ENCODE measurements around the gene ATP8A2.

Gene ATP8A2

GRCh38 chr13:25657157-25657556 lies 285.4 kb downstream of the ATP8A2 start:
- no peak overlapping the region for H3K4me2 ChIP-seq (ENCODE audit: low read length, poor library complexity, severe bottlenecking)
- no peak overlapping the region for H3K4ac ChIP-seq (ENCODE audit: low read depth in 1 of 2, low read length in 2 of 2)
- no peak overlapping the region for H4K8ac ChIP-seq (ENCODE audit: low read length)
- H3K36me3 ChIP-seq (ENCODE audit: control insufficient read depth in 1 of 2, insufficient read depth in 2 of 2, low read depth in 1 of 2, low read length in 2 of 2), result no peaks in the 10 kb centered on the region
- H3K23ac ChIP-seq (ENCODE audit: low read length in 2 of 2), result no peak overlapping the region
- no peaks in the 10 kb centered on the region for H3K27me3 ChIP-seq (ENCODE audit: control insufficient read depth in 1 of 2, insufficient read depth in 1 of 2, low read length in 2 of 2)
- H3K4me1 ChIP-seq (ENCODE audit: control insufficient read depth, insufficient read depth, low read depth, low read length), result no peaks in the 10 kb centered on the region
- H2BK12ac ChIP-seq (ENCODE audit: low read length in 2 of 2), result no peak overlapping the region
- no peaks in the 10 kb centered on the region for H3K9me3 ChIP-seq (ENCODE audit: control insufficient read depth, low read length)
- H3K9ac ChIP-seq (ENCODE audit: low read length), result no peak overlapping the region
- H2AFZ ChIP-seq (ENCODE audit: low read depth, low read length), result no peak overlapping the region
- H4K91ac ChIP-seq (ENCODE audit: low read length), result no peak overlapping the region
- H2BK15ac ChIP-seq (ENCODE audit: low read depth, poor library complexity, severe bottlenecking), result no peak overlapping the region
- no peak overlapping the region for H3K4me3 ChIP-seq (ENCODE audit: insufficient read depth in 1 of 2, low read depth in 1 of 2, low read length in 2 of 2)
- no peak overlapping the region for H2AK5ac ChIP-seq (ENCODE audit: low read length, severe bottlenecking)
- no peak for DNase-seq
- H3K18ac ChIP-seq (ENCODE audit: low read depth in 1 of 2, low read length in 2 of 2), result no peak overlapping the region
- no peak overlapping the region for H3K27ac ChIP-seq (ENCODE audit: low read length, poor library complexity, severe bottlenecking)
- no peak overlapping the region for H2BK120ac ChIP-seq (ENCODE audit: low read depth, low read length)
- WGBS, result 76% methylated on average over 3 of the region's 3 CpGs
- no peak overlapping the region for H2BK5ac ChIP-seq (ENCODE audit: low read depth, low read length, poor library complexity, severe bottlenecking)
- H3K14ac ChIP-seq (ENCODE audit: low read length in 2 of 2), result no peak overlapping the region
- no peaks in the 10 kb centered on the region for H3K79me1 ChIP-seq (replicated peaks; ENCODE audit: low read length, poor library complexity, severe bottlenecking)

DNA sequence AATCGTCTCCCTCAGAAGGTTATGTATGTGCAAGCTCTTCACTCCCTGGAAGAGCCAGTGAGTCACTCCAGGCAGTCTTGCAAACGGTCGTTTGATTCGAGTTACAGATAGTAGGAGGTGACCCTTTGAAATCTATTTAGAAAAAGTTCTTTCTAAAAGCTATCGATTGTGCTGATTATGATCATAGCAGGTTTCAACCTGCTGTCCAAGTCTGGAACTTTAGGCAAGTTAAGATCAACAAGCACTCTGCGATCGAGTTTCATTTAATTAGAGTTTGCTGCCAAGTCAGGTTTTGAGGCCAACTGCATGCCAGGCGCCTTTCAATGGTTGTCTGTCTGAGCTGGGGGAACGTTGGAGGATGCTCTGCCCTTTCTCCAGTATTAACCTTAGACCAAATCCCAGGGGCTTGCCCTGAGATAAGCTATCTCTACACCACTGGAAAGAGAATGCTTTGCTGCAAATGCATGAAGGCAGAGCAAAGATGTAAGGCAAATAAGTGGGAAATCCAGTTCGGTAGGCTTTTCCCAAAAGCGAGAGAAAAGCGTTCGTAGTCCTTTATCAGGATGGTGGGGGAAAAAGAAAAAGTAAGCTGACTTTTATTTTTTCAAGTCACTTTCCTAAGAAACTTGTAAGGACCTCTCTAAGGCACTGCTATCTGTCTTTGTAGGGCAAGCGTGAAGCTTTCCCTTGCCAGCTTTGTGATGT lies 287.5 kb downstream of the ATP8A2 start:
- no peak overlapping the region for H2AK5ac ChIP-seq (ENCODE audit: low read length, severe bottlenecking)
- no peaks in the 10 kb centered on the region for H3K4me1 ChIP-seq (ENCODE audit: control insufficient read depth, insufficient read depth, low read depth, low read length)
- H3K14ac ChIP-seq (ENCODE audit: low read length in 2 of 2), result no peak overlapping the region
- H2BK5ac ChIP-seq (ENCODE audit: low read depth, low read length, poor library complexity, severe bottlenecking), result no peak overlapping the region
- 76% methylated on average over 13 of the region's 14 CpGs for WGBS
- no peak overlapping the region for H3K4ac ChIP-seq (ENCODE audit: low read depth in 1 of 2, low read length in 2 of 2)
- H3K79me1 ChIP-seq (replicated peaks; ENCODE audit: low read length, poor library complexity, severe bottlenecking), result no peaks in the 10 kb centered on the region
- no peaks in the 10 kb centered on the region for H3K36me3 ChIP-seq (ENCODE audit: control insufficient read depth in 1 of 2, insufficient read depth in 2 of 2, low read depth in 1 of 2, low read length in 2 of 2)
- H3K18ac ChIP-seq (ENCODE audit: low read depth in 1 of 2, low read length in 2 of 2), result no peak overlapping the region
- no peak overlapping the region for H2BK15ac ChIP-seq (ENCODE audit: low read depth, poor library complexity, severe bottlenecking)
- H4K8ac ChIP-seq (ENCODE audit: low read length), result no peak overlapping the region
- no peak overlapping the region for H2BK12ac ChIP-seq (ENCODE audit: low read length in 2 of 2)
- no peak overlapping the region for H3K23ac ChIP-seq (ENCODE audit: low read length in 2 of 2)
- no peaks in the 10 kb centered on the region for H3K27me3 ChIP-seq (ENCODE audit: control insufficient read depth in 1 of 2, insufficient read depth in 1 of 2, low read length in 2 of 2)
- no peak overlapping the region for H3K9ac ChIP-seq (ENCODE audit: low read length)
- H2BK120ac ChIP-seq (ENCODE audit: low read depth, low read length), result no peak overlapping the region
- no peaks in the 10 kb centered on the region for H3K9me3 ChIP-seq (ENCODE audit: control insufficient read depth, low read length)
- H2AFZ ChIP-seq (ENCODE audit: low read depth, low read length), result no peak overlapping the region
- H3K27ac ChIP-seq (ENCODE audit: low read length, poor library complexity, severe bottlenecking), result no peak overlapping the region
- DNase-seq, result no peak
- no peak overlapping the region for H4K91ac ChIP-seq (ENCODE audit: low read length)
- no peak overlapping the region for H3K4me3 ChIP-seq (ENCODE audit: insufficient read depth in 1 of 2, low read depth in 1 of 2, low read length in 2 of 2)
- H3K4me2 ChIP-seq (ENCODE audit: low read length, poor library complexity, severe bottlenecking), result no peak overlapping the region

- Histone ChIP-seq H3K27me3 (ENCODE audit: control insufficient read depth in 1 of 2, insufficient read depth in 1 of 2, low read length in 2 of 2) (no peaks in the 10 kb centered on the region), H4K91ac (ENCODE audit: low read length) (no peak overlapping the region), H3K9me3 (ENCODE audit: control insufficient read depth, low read length) (no peaks in the 10 kb centered on the region), H2BK120ac (ENCODE audit: low read depth, low read length) (no peak overlapping the region), H3K23ac (ENCODE audit: low read length in 2 of 2) (no peak overlapping the region), H2AK5ac (ENCODE audit: low read length, severe bottlenecking) (no peak overlapping the region), H3K36me3 (ENCODE audit: control insufficient read depth in 1 of 2, insufficient read depth in 2 of 2, low read depth in 1 of 2, low read length in 2 of 2) (no peaks in the 10 kb centered on the region), H4K8ac (ENCODE audit: low read length) (no peak overlapping the region), H2BK12ac (ENCODE audit: low read length in 2 of 2) (no peak overlapping the region), H3K4ac (ENCODE audit: low read depth in 1 of 2, low read length in 2 of 2) (no peak overlapping the region), H2BK15ac (ENCODE audit: low read depth, poor library complexity, severe bottlenecking) (no peak overlapping the region), H3K79me1 (replicated peaks; ENCODE audit: low read length, poor library complexity, severe bottlenecking) (no peaks in the 10 kb centered on the region), H3K27ac (ENCODE audit: low read length, poor library complexity, severe bottlenecking) (no peak overlapping the region), H3K14ac (ENCODE audit: low read length in 2 of 2) (no peak overlapping the region), H3K4me2 (ENCODE audit: low read length, poor library complexity, severe bottlenecking) (no peak overlapping the region), H3K4me3 (ENCODE audit: insufficient read depth in 1 of 2, low read depth in 1 of 2, low read length in 2 of 2) (no peak overlapping the region), H3K4me1 (ENCODE audit: control insufficient read depth, insufficient read depth, low read depth, low read length) (no peaks in the 10 kb centered on the region), H3K18ac (ENCODE audit: low read depth in 1 of 2, low read length in 2 of 2) (no peak overlapping the region), H3K9ac (ENCODE audit: low read length) (no peak overlapping the region), H2BK5ac (ENCODE audit: low read depth, low read length, poor library complexity, severe bottlenecking) (no peak overlapping the region), H2AFZ (ENCODE audit: low read depth, low read length) (no peak overlapping the region)
- 91% methylated on average over 2 of the region's 5 CpGs for WGBS
- DNase-seq, result no peak
Measured at GRCh38 chr13:25660996-25661395, 289.2 kb downstream of the ATP8A2 start.

- Histone ChIP-seq H2BK5ac (ENCODE audit: low read depth, low read length, poor library complexity, severe bottlenecking) (no peak overlapping the region), H3K9me3 (ENCODE audit: control insufficient read depth, low read length) (peaks cover 6% of the 10 kb centered on the region), H2BK15ac (ENCODE audit: low read depth, poor library complexity, severe bottlenecking) (no peak overlapping the region), H3K14ac (ENCODE audit: low read length in 2 of 2) (no peak overlapping the region), H3K79me1 (replicated peaks; ENCODE audit: low read length, poor library complexity, severe bottlenecking) (no peaks in the 10 kb centered on the region), H3K27me3 (ENCODE audit: control insufficient read depth in 1 of 2, insufficient read depth in 1 of 2, low read length in 2 of 2) (no peaks in the 10 kb centered on the region), H4K91ac (ENCODE audit: low read length) (no peak overlapping the region), H3K4ac (ENCODE audit: low read depth in 1 of 2, low read length in 2 of 2) (no peak overlapping the region), H3K9ac (ENCODE audit: low read length) (no peak overlapping the region), H2AFZ (ENCODE audit: low read depth, low read length) (no peak overlapping the region), H3K4me1 (ENCODE audit: control insufficient read depth, insufficient read depth, low read depth, low read length) (no peaks in the 10 kb centered on the region), H4K8ac (ENCODE audit: low read length) (no peak overlapping the region), H2BK12ac (ENCODE audit: low read length in 2 of 2) (no peak overlapping the region), H3K36me3 (ENCODE audit: control insufficient read depth in 1 of 2, insufficient read depth in 2 of 2, low read depth in 1 of 2, low read length in 2 of 2) (no peaks in the 10 kb centered on the region), H2BK120ac (ENCODE audit: low read depth, low read length) (no peak overlapping the region), H3K4me3 (ENCODE audit: insufficient read depth in 1 of 2, low read depth in 1 of 2, low read length in 2 of 2) (no peak overlapping the region), H3K18ac (ENCODE audit: low read depth in 1 of 2, low read length in 2 of 2) (no peak overlapping the region), H3K27ac (ENCODE audit: low read length, poor library complexity, severe bottlenecking) (no peak overlapping the region), H2AK5ac (ENCODE audit: low read length, severe bottlenecking) (no peak overlapping the region), H3K4me2 (ENCODE audit: low read length, poor library complexity, severe bottlenecking) (no peak overlapping the region), H3K23ac (ENCODE audit: low read length in 2 of 2) (no peak overlapping the region)
- WGBS, result 63% methylated on average over 1 of the region's 1 CpG
- DNase-seq, result no peak
Measured at GRCh38 chr13:25662516-25662915, 290.7 kb downstream of the ATP8A2 start.
